Esophagus (tissue), 2 donors: ENCODE measurements around the gene WDR17. TPM values are rescaled to one million over a fixed set of nuclear protein-coding genes. Genes with fewer than 3 reads are reported as not detected.

Experiments used
- H3K27ac ChIP-seq, 2 donors: one replicate each; pipeline ENCODE4 v1.5.1; 2013; ENCODE audit warnings: low read depth in 2 of 2, mild to moderate bottlenecking in 2 of 2, inconsistent platforms in 1 of 2, low read length in 1 of 2, moderate library complexity in 1 of 2
- H3K27me3 ChIP-seq, 2 donors: one replicate each; pipeline ENCODE4 v1.6.1; 2013; ENCODE audit warnings: low read length in 2 of 2, control low read depth in 1 of 2, mild to moderate bottlenecking in 1 of 2; ENCODE audit not compliant: insufficient read depth in 2 of 2, control insufficient read depth in 1 of 2
- H3K36me3 ChIP-seq, 2 donors: one replicate each; pipeline ENCODE4 v1.6.1; 2013; ENCODE audit warnings: low read length in 1 of 2; ENCODE audit not compliant: control insufficient read depth in 2 of 2, insufficient read depth in 2 of 2
- H3K4me1 ChIP-seq, 2 donors: one replicate each; pipeline ENCODE4 v1.6.1; 2013; ENCODE audit warnings: low read length in 1 of 2; ENCODE audit not compliant: control insufficient read depth in 2 of 2, insufficient read depth in 2 of 2
- H3K4me3 ChIP-seq, 2 donors: one replicate each; pipeline ENCODE4 v1.5.1; 2013; ENCODE audit warnings: low read length in 2 of 2, mild to moderate bottlenecking in 2 of 2, low read depth in 1 of 2, moderate library complexity in 1 of 2
- H3K9me3 ChIP-seq, 2 donors: one replicate each; pipeline ENCODE4 v1.6.1; 2013; ENCODE audit warnings: mild to moderate bottlenecking in 2 of 2, low read depth in 1 of 2, low read length in 1 of 2, moderate library complexity in 1 of 2; ENCODE audit not compliant: control insufficient read depth in 2 of 2, insufficient read depth in 1 of 2
- WGBS, 2 donors: extraction: QIAGEN DNeasy Blood & Tissue Kit; methylation state at CpG; one replicate each; pipeline ENCODE4 v1.1.7; 2013; 5-methylcytosine and 5-hydroxymethylcytosine counted together
- polyA plus RNA-seq, 2 donors: library from polyadenylated mRNA; stranded (reverse); fragments of 200-250 nt; gene quantifications; one replicate each; pipeline ENCODE4 v1.2.3, GENCODE V29; 2013
- donor health status: healthy with polysubstance abuse.
- donor health status: Bipolar disorder and iron deficiency.

WDR17 gene
- polyA plus RNA-seq, 2 donors: 0.20 to 0.22 TPM

DNA sequence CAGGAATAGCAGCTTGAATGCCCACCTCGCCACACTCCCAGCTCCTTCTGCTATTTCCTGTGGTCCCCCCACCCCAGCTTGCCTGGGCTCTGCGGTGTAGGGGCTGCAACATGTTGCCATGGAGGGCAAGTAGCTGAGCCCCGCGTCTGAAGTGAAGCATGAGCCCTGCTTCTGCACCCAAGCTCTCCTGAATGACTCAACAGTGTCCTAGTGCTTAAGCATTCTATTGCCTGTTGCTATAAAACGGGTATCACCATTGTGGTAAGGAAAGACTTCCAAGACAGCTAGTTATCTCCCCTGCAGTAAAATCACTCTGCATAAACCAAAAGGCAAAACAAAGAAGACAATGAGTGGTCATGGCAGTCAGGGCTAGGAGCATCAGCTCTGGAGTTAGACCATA lies 161.1 kb downstream of the WDR17 start:
- no peaks in the 10 kb centered on the region for H3K36me3 ChIP-seq
- H3K27ac ChIP-seq: no peak overlapping the region
- no peaks in the 10 kb centered on the region for H3K27me3 ChIP-seq
- H3K4me3 ChIP-seq: no peak overlapping the region
- 41 to 67% methylated on average over 5 of the region's 5 CpGs for WGBS, 2 donors
- no peaks in the 10 kb centered on the region for H3K9me3 ChIP-seq
- no peaks in the 10 kb centered on the region for H3K4me1 ChIP-seq

DNA sequence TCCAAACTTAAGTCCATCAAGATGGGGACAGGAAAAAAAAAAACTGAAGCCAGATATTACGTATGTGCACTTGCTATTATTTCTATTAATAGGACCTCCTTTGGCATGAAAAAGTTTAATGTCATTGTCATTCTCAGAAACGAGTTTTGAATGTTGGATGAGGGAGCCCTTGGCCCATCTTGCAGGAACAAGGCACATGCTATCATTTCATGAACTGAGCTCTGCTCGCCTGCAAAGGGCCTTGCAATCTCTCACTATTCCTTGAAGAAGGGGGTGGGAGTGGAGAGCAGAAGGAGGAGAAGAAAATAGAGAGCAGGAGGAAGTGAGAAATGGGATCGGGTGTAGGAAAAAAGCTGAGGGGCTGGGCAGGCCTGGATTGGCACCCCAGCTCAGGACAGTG lies 164.0 kb downstream of the WDR17 start:
- Histone ChIP-seq H3K27ac (no peak overlapping the region), H3K27me3 (no peaks in the 10 kb centered on the region)
- WGBS, 2 donors: 49 to 56% methylated on average over 4 of the region's 4 CpGs

More for the DNA sequence above, 164.0 kb downstream of the WDR17 start:
- H3K4me1 ChIP-seq: no peaks in the 10 kb centered on the region
- no peaks in the 10 kb centered on the region for H3K9me3 ChIP-seq
- no peak overlapping the region for H3K4me3 ChIP-seq
- H3K36me3 ChIP-seq: no peaks in the 10 kb centered on the region

Other genes with a start within 250 kb of the WDR17 start
- gene SPATA4, start 129.7 kb downstream of the WDR17 start, polyA plus RNA-seq: under 1 TPM in 1 of 2 donors, not detected in 1; 0.06 TPM
- gene ASB5, start 203.4 kb downstream of the WDR17 start, polyA plus RNA-seq: 1 to 10 TPM in 1 of 2 donors, under 1 TPM in 1; 0.94 to 2.1 TPM